T-helper 22 cell (primary cell): ENCODE results near the gene CACNB3.

Source experiments
- DNase-seq: peaks from one replicate; pipeline ENCODE4 v3.0.0-alpha.2; 2020; ENCODE audit warnings: low read depth

CACNB3 gene

GRCh38 chr12:48788854-48789775, 29.2 kb upstream of the CACNB3 start, which contains the start of gene ADCY6:
Gene ADCY6, minus strand, starts transcription at chr12:48789089. Its CDS starts 5,655 bp downstream, at chr12:48783434.
- no peak for DNase-seq

GRCh38 chr12:48789858-48790326, 28.4 kb upstream of the CACNB3 start:
- DNase-seq: no peak

- no peak for DNase-seq
Observed at GRCh38 chr12:48793696-48794095, 24.6 kb upstream of the CACNB3 start.

- no peak for DNase-seq
Observed at GRCh38 chr12:48794870-48795269, 23.4 kb upstream of the CACNB3 start.

GRCh38 chr12:48795550-48796455, 22.5 kb upstream of the CACNB3 start:
- no peak for DNase-seq

GRCh38 chr12:48796976-48797375, 21.3 kb upstream of the CACNB3 start:
- DNase-seq: no peak

GRCh38 chr12:48800457-48800856, 17.8 kb upstream of the CACNB3 start:
- DNase-seq: no peak

- DNase-seq: no peak
Observed at GRCh38 chr12:48800971-48801370, 17.3 kb upstream of the CACNB3 start.

GRCh38 chr12:48803675-48804074, 14.6 kb upstream of the CACNB3 start:
- DNase-seq: no peak

GRCh38 chr12:48807981-48808380, 10.3 kb upstream of the CACNB3 start:
- no peak for DNase-seq

- no peak for DNase-seq
Observed at GRCh38 chr12:48810903-48811431, 7.3 kb upstream of the CACNB3 start.

- DNase-seq: no peak
Observed at GRCh38 chr12:48811437-48812090, 6.7 kb upstream of the CACNB3 start.

- DNase-seq: no peak
Observed at GRCh38 chr12:48812389-48812788, 5.9 kb upstream of the CACNB3 start.

- no peak for DNase-seq
Observed at GRCh38 chr12:48813465-48814261, 4.6 kb upstream of the CACNB3 start.

- peak; percentile 48 for DNase-seq
Observed at GRCh38 chr12:48814262-48815125, 3.8 kb upstream of the CACNB3 start.

GRCh38 chr12:48815126-48816110, 2.9 kb upstream of the CACNB3 start:
- DNase-seq: no peak

GRCh38 chr12:48816143-48816854, 2.0 kb upstream of the CACNB3 start:
- DNase-seq: no peak
